ENCODE data around the gene SRP68. TPM values are rescaled to one million over a fixed set of nuclear protein-coding genes. Genes with fewer than 3 reads are reported as not detected.

SRP68 gene
- 186 TPM for polyA plus RNA-seq (2012; ENCODE audit: insufficient read depth, insufficient read length, low read depth)

DNA sequence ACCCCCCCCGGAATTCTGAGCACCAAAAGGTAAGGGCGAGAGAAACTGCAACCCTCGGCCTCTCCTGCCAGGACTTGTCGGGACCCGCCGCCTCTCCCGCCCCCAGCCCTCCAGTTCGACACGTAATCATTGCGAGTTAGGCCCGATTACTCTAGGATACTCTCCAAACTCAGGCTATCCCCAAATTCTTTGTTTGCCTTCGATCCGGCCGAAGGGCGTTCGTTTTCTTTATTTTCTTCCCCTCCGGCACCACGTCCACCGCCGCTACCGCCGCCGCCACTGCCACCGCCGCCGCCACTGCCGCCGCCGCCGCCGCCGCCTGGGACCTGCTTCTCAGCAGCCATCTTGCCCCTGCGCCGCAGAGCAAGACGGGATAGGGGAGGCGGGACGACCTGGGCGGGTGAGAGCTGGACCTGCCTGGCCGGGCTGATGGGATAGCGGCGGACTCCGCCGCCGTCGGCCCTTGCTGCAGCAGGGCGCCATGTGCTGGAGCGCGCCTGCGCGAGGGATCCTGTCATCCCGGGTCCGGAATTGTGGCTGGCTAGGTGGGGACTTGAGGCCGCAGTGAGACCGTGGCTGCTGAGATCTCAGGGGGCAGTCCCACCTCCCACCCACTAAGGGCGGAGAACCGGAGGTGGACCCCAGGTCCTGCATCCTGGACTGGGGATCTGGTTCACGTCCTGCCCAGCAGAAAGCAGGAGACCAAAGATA is at the start of gene SRP68:
Gene SRP68 (minus strand): TSS at position 370 of the 711 bp plus-strand sequence. CDS start 26 bp downstream, at position 344.
- Histone ChIP-seq H3K4me1 (peaks cover 2% of the 10 kb centered on the region; the same call in 1 of the 2 replicates), H3K9me3 (no peaks in the 10 kb centered on the region), H3K4me3 (ENCODE audit: low read depth, low read length) (peak within 1 kb of the TSS; percentile 94), H3K27me3 (peaks cover 39% of the 10 kb centered on the region), H3K36me3 (peaks cover 6% of the 10 kb centered on the region)
- TF ChIP-seq, protein P1, sequence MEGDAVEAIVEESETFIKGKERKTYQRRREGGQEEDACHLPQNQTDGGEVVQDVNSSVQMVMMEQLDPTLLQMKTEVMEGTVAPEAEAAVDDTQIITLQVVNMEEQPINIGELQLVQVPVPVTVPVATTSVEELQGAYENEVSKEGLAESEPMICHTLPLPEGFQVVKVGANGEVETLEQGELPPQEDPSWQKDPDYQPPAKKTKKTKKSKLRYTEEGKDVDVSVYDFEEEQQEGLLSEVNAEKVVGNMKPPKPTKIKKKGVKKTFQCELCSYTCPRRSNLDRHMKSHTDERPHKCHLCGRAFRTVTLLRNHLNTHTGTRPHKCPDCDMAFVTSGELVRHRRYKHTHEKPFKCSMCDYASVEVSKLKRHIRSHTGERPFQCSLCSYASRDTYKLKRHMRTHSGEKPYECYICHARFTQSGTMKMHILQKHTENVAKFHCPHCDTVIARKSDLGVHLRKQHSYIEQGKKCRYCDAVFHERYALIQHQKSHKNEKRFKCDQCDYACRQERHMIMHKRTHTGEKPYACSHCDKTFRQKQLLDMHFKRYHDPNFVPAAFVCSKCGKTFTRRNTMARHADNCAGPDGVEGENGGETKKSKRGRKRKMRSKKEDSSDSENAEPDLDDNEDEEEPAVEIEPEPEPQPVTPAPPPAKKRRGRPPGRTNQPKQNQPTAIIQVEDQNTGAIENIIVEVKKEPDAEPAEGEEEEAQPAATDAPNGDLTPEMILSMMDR (IDR thresholded peaks at IDR 0.05; ENCODE audit: low read depth, low read length): no peak
- DNase-seq: peak; percentile 97

DNA sequence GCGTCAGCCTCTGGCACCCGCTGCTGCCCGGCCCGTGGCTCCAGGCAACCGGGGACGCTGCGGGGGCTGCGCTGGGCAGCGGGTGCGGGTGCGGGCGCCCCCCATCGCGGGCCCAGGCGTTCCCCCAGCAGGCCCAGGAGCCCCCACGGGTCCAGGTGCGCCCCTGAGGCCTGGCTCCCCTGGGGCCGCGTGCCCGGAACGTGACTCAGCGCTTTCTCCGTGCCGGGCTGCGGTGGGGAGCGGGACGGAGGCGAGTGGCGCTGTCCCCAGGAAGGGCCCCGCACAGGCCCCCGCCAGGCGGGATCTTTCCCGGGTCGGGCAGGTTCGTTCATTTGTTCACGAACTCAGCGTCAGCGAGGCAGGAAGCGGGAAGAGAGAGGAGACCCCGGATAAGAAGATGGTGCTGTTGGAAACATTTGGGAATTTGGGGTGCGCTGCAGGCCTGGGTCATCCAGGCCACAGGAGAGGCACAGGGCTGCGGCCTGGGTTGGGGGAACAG is 49.7 kb upstream of the SRP68 start:
- H3K4me3 ChIP-seq (ENCODE audit: low read depth, low read length): no peak overlapping the region
- no peaks in the 10 kb centered on the region for H3K4me1 ChIP-seq
- H3K36me3 ChIP-seq: no peaks in the 10 kb centered on the region
- DNase-seq: no peak
- no peaks in the 10 kb centered on the region for H3K9me3 ChIP-seq
- H3K27me3 ChIP-seq: no peaks in the 10 kb centered on the region
- TF ChIP-seq, protein P1 (IDR thresholded peaks at IDR 0.05; ENCODE audit: low read depth, low read length): no peak

DNA sequence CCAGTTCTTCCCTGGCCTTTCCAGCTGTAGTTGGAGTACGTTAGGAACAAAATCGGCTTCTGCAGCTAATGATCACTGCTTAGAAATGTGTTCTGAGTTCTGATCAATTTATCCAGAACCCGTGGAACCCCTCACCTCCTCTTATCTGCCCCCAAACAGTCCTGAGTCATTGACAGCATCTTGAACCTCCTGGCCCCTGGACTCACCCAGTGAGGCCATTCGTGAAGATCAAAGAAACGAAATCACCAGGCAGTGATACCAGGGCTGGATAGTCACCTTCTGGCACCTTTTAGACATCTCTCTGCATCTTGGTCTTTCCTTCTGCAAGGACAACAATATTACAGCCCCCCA is 48.3 kb upstream of the SRP68 start:
- TF ChIP-seq, protein P1 (IDR thresholded peaks at IDR 0.05; ENCODE audit: low read depth, low read length): no peak
- DNase-seq: no peak
- Histone ChIP-seq H3K27me3 (no peaks in the 10 kb centered on the region), H3K36me3 (no peaks in the 10 kb centered on the region), H3K4me3 (ENCODE audit: low read depth, low read length) (no peak overlapping the region), H3K4me1 (no peaks in the 10 kb centered on the region), H3K9me3 (no peaks in the 10 kb centered on the region)

DNA sequence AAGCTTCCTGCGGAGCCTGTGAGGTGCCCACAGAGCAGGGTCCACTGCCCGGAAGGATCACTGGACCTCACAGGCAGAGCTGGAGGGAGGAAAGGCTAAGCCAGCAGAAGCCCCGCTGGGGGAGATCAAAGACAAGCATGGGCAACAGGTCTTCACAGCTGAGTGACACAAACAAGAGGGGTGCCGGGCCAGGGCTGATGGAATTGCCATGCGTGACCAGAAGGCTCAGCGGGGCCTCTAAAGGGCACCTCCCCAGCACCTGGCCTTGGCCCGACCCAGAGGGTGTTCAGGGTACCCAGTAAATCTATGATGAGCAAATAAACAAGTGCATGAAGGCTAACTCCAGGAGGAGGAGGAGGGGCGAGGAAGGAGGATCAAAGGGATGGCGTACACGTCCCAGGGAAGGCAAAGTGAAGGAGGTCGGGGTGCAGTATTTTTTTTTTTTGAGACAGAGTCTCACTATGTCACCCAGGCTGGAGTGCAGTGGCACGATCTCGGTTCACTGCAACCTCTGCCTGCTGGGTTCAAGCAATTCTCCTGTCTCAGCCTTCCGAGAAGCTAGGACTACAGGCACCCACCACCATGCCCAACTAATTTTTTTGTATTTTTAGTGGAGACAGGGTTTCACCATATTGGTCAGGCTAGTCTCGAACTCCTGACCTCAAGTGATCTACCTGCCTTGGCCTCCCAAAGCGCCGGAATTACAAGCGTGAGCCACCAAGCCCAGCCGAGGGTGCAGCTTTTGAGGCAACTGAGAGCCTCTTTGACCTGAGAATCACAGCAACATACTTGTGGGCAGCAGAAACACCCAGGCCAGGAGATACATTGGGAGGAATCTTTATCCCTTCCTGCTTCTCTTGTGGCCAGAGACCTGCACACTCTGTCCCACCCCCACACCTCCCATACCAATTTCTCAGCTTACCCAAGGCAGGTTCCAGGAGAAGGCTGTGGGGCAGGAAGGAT is 47.4 kb upstream of the SRP68 start:
- Histone ChIP-seq H3K27me3 (no peaks in the 10 kb centered on the region), H3K4me3 (ENCODE audit: low read depth, low read length) (no peak overlapping the region), H3K36me3 (no peaks in the 10 kb centered on the region), H3K4me1 (no peaks in the 10 kb centered on the region), H3K9me3 (no peaks in the 10 kb centered on the region)
- TF ChIP-seq, protein P1 (IDR thresholded peaks at IDR 0.05; ENCODE audit: low read depth, low read length): no peak
- DNase-seq: no peak

DNA sequence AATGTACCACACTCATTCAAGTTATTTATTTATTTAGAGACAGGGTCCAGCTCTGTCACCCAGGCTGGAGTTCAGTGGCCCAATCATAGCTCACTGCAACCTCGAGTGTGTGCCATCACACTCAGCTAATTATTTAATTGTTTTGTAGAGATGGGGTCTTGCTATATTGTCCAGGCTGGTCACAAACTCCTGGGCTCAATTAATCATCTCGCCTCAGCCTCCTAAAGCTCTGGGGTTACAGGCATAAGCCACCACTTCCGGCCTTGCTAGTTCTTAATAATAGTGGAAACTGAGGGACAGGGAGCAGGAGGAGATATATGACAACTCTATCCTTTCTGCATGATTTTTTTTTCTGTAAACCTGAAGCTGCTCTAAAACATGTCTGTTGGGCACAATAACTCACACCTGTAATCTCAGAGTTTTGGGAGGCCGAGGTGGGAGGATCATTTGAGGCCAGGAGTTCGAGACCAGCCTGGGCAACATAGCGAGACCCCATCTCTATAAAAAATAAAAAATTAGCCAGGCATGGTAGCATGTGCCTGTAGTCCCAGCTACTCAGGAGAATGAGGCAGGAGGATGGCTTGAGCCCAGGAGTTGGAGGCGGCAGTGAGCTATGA is 42.9 kb upstream of the SRP68 start:
- no peak overlapping the region for H3K4me3 ChIP-seq (ENCODE audit: low read depth, low read length)
- no peaks in the 10 kb centered on the region for H3K36me3 ChIP-seq
- no peaks in the 10 kb centered on the region for H3K27me3 ChIP-seq
- H3K4me1 ChIP-seq: no peaks in the 10 kb centered on the region
- no peaks in the 10 kb centered on the region for H3K9me3 ChIP-seq
- DNase-seq: no peak
- TF ChIP-seq, protein P1 (IDR thresholded peaks at IDR 0.05; ENCODE audit: low read depth, low read length): no peak
